Upper lobe of right lung (tissue), 1 donor: Measurements from ENCODE around the gene RGL3. TPM values are rescaled to one million over a fixed set of nuclear protein-coding genes. Genes with fewer than 3 reads are reported as not detected.
"Not testable (repeated sequence)": the region's sequence is repeated elsewhere in the genome, so short reads cannot be mapped to it uniquely, and the experiment has no call there.

Source experiments
- ATAC-seq: fragments of 200-7000 bp; cut with Tn5 transposase; one replicate; pipeline ENCODE4 v1.9.1; 2020; ENCODE audit warnings: mild to moderate bottlenecking, moderate library complexity
- DNase-seq: peaks from one replicate; pipeline ENCODE4 v3.0.0-alpha.2; 2020
- H3K27ac ChIP-seq: fragments of 200-600 bp; one replicate; pipeline ENCODE4 v1.8.0; 2022
- H3K27me3 ChIP-seq: fragments of 200-600 bp; one replicate; pipeline ENCODE4 v1.8.0; 2022; ENCODE audit warnings: mild to moderate bottlenecking
- H3K36me3 ChIP-seq: fragments of 200-600 bp; one replicate; pipeline ENCODE4 v1.8.0; 2022
- H3K4me1 ChIP-seq: fragments of 200-600 bp; one replicate; pipeline ENCODE4 v1.8.0; 2022
- H3K4me3 ChIP-seq: fragments of 200-600 bp; one replicate; pipeline ENCODE4 v1.8.0; 2022; ENCODE audit warnings: mild to moderate bottlenecking
- H3K9me3 ChIP-seq: fragments of 200-600 bp; one replicate; pipeline ENCODE4 v1.8.0; 2022
- CTCF ChIP-seq: fragments of 200-600 bp; IDR thresholded peaks from one replicate; pipeline ENCODE4 v1.8.0; 2022; ENCODE audit warnings: antibody characterized with exemption
- intact Hi-C: fragments of 100-400 bp; cut with DNase I; formaldehyde crosslinking; loops from one replicate; pipeline ENCODE4 v1.11.0; 2022
- total RNA-seq: library from RNA; stranded (reverse); fragmentation: NEBNext Ultra II Directional; extraction: Animal tissue kit (Norgen Biotek cat#: 25700); gene quantifications from one replicate; pipeline ENCODE4 v1.2.1, GENCODE V29; 2021
- donor health status: DM: no; HTN: yes; CAD: no; lungs with severe emphysema.

RGL3 gene
- total RNA-seq, 1 donor from 2014 or later = 54.6 TPM

- ATAC-seq (no peak), DNase-seq (no peak)
- no peak overlapping the region for H3K27ac ChIP-seq
- intact Hi-C loops = no loop called here
- peaks cover 6% of the 10 kb centered on the region for H3K27me3 ChIP-seq
- H3K9me3 ChIP-seq = no peaks in the 10 kb centered on the region
- no peak overlapping the region for H3K4me3 ChIP-seq
- H3K36me3 ChIP-seq = no peaks in the 10 kb centered on the region
- H3K4me1 ChIP-seq = no peaks in the 10 kb centered on the region
- TF ChIP-seq CTCF = no peak
Measured at GRCh38 chr19:11456659-11457058, 37.5 kb upstream of the RGL3 start.

GRCh38 chr19:11455233-11455554, 36.1 kb upstream of the RGL3 start:
- H3K27me3 ChIP-seq, H3K4me1 ChIP-seq, H3K4me3 ChIP-seq, DNase-seq, H3K27ac ChIP-seq, ATAC-seq, H3K36me3 ChIP-seq, H3K9me3 ChIP-seq, intact Hi-C loops: not testable (repeated sequence)

GRCh38 chr19:11453468-11454341, 34.6 kb upstream of the RGL3 start:
- ATAC-seq (no peak), DNase-seq (no peak)
- peak; percentile 19 for TF ChIP-seq CTCF
- no peaks in the 10 kb centered on the region for H3K4me1 ChIP-seq
- peaks cover 12% of the 10 kb centered on the region for H3K36me3 ChIP-seq
- no peak overlapping the region for H3K27ac ChIP-seq
- no peaks in the 10 kb centered on the region for H3K9me3 ChIP-seq
- H3K4me3 ChIP-seq = no peak overlapping the region
- no peaks in the 10 kb centered on the region for H3K27me3 ChIP-seq
- intact Hi-C loops = no loop called here

- H3K27me3 ChIP-seq = no peaks in the 10 kb centered on the region
- no peak for TF ChIP-seq CTCF
- H3K4me1 ChIP-seq = no peaks in the 10 kb centered on the region
- no peak overlapping the region for H3K27ac ChIP-seq
- H3K9me3 ChIP-seq = no peaks in the 10 kb centered on the region
- peaks cover 20% of the 10 kb centered on the region for H3K36me3 ChIP-seq
- intact Hi-C loops = no loop called here
- ATAC-seq (no peak), DNase-seq (no peak)
- no peak overlapping the region for H3K4me3 ChIP-seq
Measured at GRCh38 chr19:11452620-11453310, 33.7 kb upstream of the RGL3 start.

- TF ChIP-seq CTCF = no peak
- no peaks in the 10 kb centered on the region for H3K27me3 ChIP-seq
- H3K36me3 ChIP-seq = peaks cover 25% of the 10 kb centered on the region
- no peaks in the 10 kb centered on the region for H3K4me1 ChIP-seq
- intact Hi-C loops = no loop called here
- DNase-seq (no peak), ATAC-seq (no peak)
- no peaks in the 10 kb centered on the region for H3K9me3 ChIP-seq
- H3K4me3 ChIP-seq = no peak overlapping the region
- H3K27ac ChIP-seq = no peak overlapping the region
Measured at GRCh38 chr19:11451871-11452619, 32.9 kb upstream of the RGL3 start.
